GM06990 (cell line): Measurements from ENCODE around the gene IL17RD.

Experiments
- DNase-seq: peaks from one replicate; pipeline ENCODE4 v3.0.0-alpha.2; 2011; ENCODE audit not compliant: insufficient read length; ENCODE audit errors: extremely low read depth
- H3K27me3 ChIP-seq: replicated peaks from 2 replicates; pipeline ENCODE4 v1.6.0; 2011; ENCODE audit warnings: low read length; ENCODE audit not compliant: control insufficient read depth, insufficient read depth
- H3K36me3 ChIP-seq: 2 replicates; pipeline ENCODE4 v1.5.1; 2011; ENCODE audit warnings: low read length; ENCODE audit not compliant: control insufficient read depth, insufficient read depth
- H3K4me3 ChIP-seq: replicated peaks from 2 replicates; pipeline ENCODE4 v1.5.1; 2011; ENCODE audit warnings: low read depth, mild to moderate bottlenecking, control low read depth, low read length
- CTCF ChIP-seq: IDR thresholded peaks from 2 replicates; pipeline ENCODE4 v1.5.1; 2011; ENCODE audit warnings: low read length, control low read depth, mild to moderate bottlenecking, inconsistent platforms; ENCODE audit not compliant: insufficient read depth, poor library complexity, severe bottlenecking

The IL17RD gene

DNA sequence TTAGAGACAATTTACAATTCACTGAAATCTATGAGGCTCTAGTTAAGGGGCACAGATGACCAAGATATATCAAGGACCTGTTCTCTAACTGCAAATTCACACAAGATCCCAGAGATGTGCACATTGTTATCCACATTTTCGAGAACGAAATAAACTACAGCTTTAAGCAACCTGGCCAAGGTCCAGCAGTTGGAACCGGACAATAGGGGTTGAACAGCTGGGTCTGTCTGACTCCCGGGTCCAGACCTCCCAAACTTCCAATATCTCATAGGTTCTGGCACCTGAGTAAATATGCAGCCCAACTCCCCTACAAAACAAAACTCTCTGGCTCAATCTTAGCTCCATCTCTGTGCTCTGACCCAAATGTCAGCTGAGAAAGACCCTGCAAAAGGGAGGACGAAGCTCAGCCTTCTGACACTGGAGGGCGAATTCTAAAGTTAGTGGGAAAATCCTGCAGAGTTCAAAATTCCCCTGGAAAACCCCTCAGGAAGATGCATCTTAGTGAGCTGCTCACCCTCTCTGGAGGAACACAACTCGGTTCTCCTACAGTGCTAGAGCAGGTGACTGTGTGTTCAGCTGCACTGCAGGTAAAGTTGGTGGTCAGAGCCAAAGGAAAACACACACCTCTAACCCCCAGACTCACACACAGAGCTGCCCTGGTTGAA is 118.9 kb downstream of the IL17RD start:
- Histone ChIP-seq H3K36me3 (no peaks in the 10 kb centered on the region), H3K27me3 (no peaks in the 10 kb centered on the region), H3K4me3 (no peak overlapping the region)
- no peak for TF ChIP-seq CTCF
- DNase-seq: no peak

- H3K27me3 ChIP-seq: no peaks in the 10 kb centered on the region
- no peak for DNase-seq
- no peak for TF ChIP-seq CTCF
- H3K36me3 ChIP-seq: no peaks in the 10 kb centered on the region
- H3K4me3 ChIP-seq: no peak overlapping the region
These were observed 121.6 kb downstream of the IL17RD start for GRCh38 chr3:57043518-57043917.

DNA sequence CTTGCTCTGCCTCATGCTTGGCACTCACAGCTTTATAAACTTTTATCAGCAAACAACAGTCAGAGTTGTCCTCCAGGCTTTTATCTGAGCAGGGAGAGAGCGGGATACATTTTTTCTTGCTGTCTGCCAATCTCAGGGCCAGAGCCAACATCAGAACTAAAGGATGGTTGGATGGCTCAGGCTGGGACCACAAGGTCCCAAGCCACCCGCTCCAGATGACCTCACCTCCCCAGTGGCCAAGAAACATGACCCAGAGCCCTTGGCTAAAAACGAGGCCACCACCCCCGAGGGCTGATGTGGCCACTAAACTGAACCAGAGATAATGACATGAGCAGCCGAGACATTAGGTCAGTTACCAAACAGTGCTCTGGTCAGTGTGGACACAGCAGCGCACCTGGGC is 123.5 kb downstream of the IL17RD start:
- DNase-seq: no peak
- TF ChIP-seq CTCF: no peak
- Histone ChIP-seq H3K4me3 (no peak overlapping the region), H3K27me3 (no peaks in the 10 kb centered on the region), H3K36me3 (no peaks in the 10 kb centered on the region)
